Caco-2 (cell line): ENCODE measurements around the gene SFMBT1. TPM values are rescaled to one million over a fixed set of nuclear protein-coding genes. Genes with fewer than 3 reads are reported as not detected.

Experiments used
- BruUV-seq: library from RNA; stranded (reverse); fragments of 400-500 nt; replicated peaks from 2 replicates; lab custom pipeline; 2021; lab: Mats Ljungman, UMichigan
- CTCF ChIA-PET: fragments of 300-600 bp; sonication (Branson Sonifier 250); formaldehyde crosslinking; loops from one replicate; lab custom pipeline; 2022; ENCODE audit warnings: antibody characterized with exemption; lab: Charles Lee
- POLR2A ChIA-PET: fragments of 300-600 bp; sonication (Branson Sonifier 250); formaldehyde crosslinking; loops from one replicate; lab custom pipeline; 2022; ENCODE audit warnings: antibody characterized with exemption; lab: Charles Lee
- DNase-seq, 2 experiments: peaks; one replicate each; pipeline versions ENCODE4 v3.0.0 to v3.0.0-alpha.2; 2020 to 2022
- H3K27me3 ChIP-seq: replicated peaks from 2 replicates; pipeline ENCODE4 v1.6.0; 2011; ENCODE audit warnings: low read length; ENCODE audit not compliant: control insufficient read depth, insufficient read depth
- H3K36me3 ChIP-seq: 2 replicates; pipeline ENCODE4 v1.5.1; 2011; ENCODE audit warnings: low read length; ENCODE audit not compliant: control insufficient read depth, insufficient read depth
- H3K4me1 ChIP-seq: fragments of 250-450 bp; sonication (Bioruptor Pico); 2 replicates; pipeline ENCODE4 v1.5.1; 2020; ENCODE audit warnings: mild to moderate bottlenecking
- H3K4me3 ChIP-seq: 2 replicates; pipeline ENCODE4 v1.5.1; 2011; ENCODE audit warnings: low read depth, mild to moderate bottlenecking, control low read depth, low read length
- H3K9me3 ChIP-seq: fragments of 250-450 bp; sonication (Bioruptor Pico); 2 replicates; pipeline ENCODE4 v1.5.1; 2020; ENCODE audit warnings: mild to moderate bottlenecking, moderate library complexity
- H3K27ac Mint-ChIP-seq: one replicate; pipeline ENCODE4 v1.8.0; 2022; ENCODE audit warnings: mixed read lengths; ENCODE audit not compliant: unreplicated experiment
- H3K27me3 Mint-ChIP-seq: one replicate; pipeline ENCODE4 v1.8.0; 2022; ENCODE audit warnings: mixed read lengths; ENCODE audit not compliant: insufficient read depth, unreplicated experiment
- H3K36me3 Mint-ChIP-seq: one replicate; pipeline ENCODE4 v1.8.0; 2022; ENCODE audit warnings: mild to moderate bottlenecking, mixed read lengths; ENCODE audit not compliant: insufficient read depth, unreplicated experiment
- H3K4me1 Mint-ChIP-seq: one replicate; pipeline ENCODE4 v1.8.0; 2022; ENCODE audit warnings: low read depth, mixed read lengths; ENCODE audit not compliant: unreplicated experiment
- H3K4me3 Mint-ChIP-seq: one replicate; pipeline ENCODE4 v1.8.0; 2022; ENCODE audit warnings: mild to moderate bottlenecking, moderate library complexity, mixed read lengths; ENCODE audit not compliant: unreplicated experiment
- H3K9me3 Mint-ChIP-seq: one replicate; pipeline ENCODE4 v1.8.0; 2022; ENCODE audit warnings: mixed read lengths; ENCODE audit not compliant: unreplicated experiment
- CTCF ChIP-seq, 2 experiments: fragments of 200-600 bp in 1 of 2; IDR thresholded peaks; 1 replicate in 1 of 2; 2 replicates in 1 of 2; pipeline versions ENCODE4 v1.5.1 to v1.8.0; 2011 to 2022; ENCODE audit warnings: antibody characterized with exemption in 1 of 2, control low read depth in 1 of 2, inconsistent platforms in 1 of 2, low read depth in 1 of 2, low read length in 1 of 2, mild to moderate bottlenecking in 1 of 2, moderate library complexity in 1 of 2; ENCODE audit not compliant: insufficient read depth in 1 of 2, severe bottlenecking in 1 of 2, unreplicated experiment in 1 of 2
- intact Hi-C: fragments of 100-400 bp; cut with micrococcal nuclease; formaldehyde crosslinking; loops from one replicate; pipeline ENCODE4 v1.10.0; 2022; ENCODE audit not compliant: unreplicated experiment
- total RNA-seq: library from RNA; stranded (reverse); gene quantifications from 2 replicates; pipeline ENCODE4 v1.2.3, GENCODE V29; 2022

Gene SFMBT1
- total RNA-seq, 1 experiment from 2014 or later: 45.3 TPM

DNA sequence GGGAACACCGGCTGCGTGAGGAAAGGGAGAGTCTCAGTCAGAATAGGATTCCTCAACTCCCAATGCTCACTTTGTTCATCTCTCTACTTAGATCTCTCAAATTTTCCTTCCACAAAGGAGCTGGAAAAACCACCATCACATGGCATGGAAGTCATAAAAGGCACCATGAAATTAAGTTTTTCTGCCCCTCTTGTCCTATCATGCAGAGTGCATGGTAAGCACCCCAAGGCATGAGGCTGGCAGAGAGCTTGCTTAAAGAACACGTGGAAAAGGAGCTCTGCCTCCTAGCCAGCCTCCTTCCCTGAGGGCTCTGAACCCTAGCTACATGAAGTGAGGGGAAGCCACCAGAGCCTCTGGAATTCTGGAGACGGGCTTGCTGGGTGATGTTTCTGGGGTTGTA, 166.3 kb downstream of the SFMBT1 start:
- no peaks in the 10 kb centered on the region for H3K9me3 ChIP-seq
- CTCF ChIA-PET: interaction anchor here (0.6 to 0.9 kb wide), 3 partner anchors 14 to 29 kb away, joined by 3 to 4 read pairs (median 3); no protein-coding TSS in a partner anchor
- intact Hi-C loops: no loop called here
- no peak for TF ChIP-seq CTCF (IDR thresholded peaks at IDR 0.05; ENCODE audit: insufficient read depth in 1 of 2, low read depth in 1 of 2, low read length in 1 of 2, severe bottlenecking in 1 of 2, unreplicated experiment in 1 of 2)
- Mint-ChIP-seq H3K4me1 (peaks cover 10% of the 10 kb centered on the region), H3K4me3 (no peak overlapping the region), H3K36me3 (no peaks in the 10 kb centered on the region), H3K9me3 (no peaks in the 10 kb centered on the region), H3K27ac (no peak overlapping the region), H3K27me3 (no peaks in the 10 kb centered on the region)
- no TSS peak for BruUV-seq
- no peak overlapping the region for H3K4me3 ChIP-seq
- DNase-seq: no peak
- no peaks in the 10 kb centered on the region for H3K36me3 ChIP-seq
- POLR2A ChIA-PET: no interaction called here
- H3K27me3 ChIP-seq: no peaks in the 10 kb centered on the region
- peaks cover 12% of the 10 kb centered on the region for H3K4me1 ChIP-seq

- BruUV-seq: no TSS peak
- ChIA-PET CTCF (interaction anchor here (0.6 to 0.9 kb wide), 3 partner anchors 15 to 28 kb away, joined by 3 to 4 read pairs (median 3); no protein-coding TSS in a partner anchor), POLR2A (interaction anchor here (0.6 kb wide), 1 partner anchor 343 kb away, joined by 5 read pairs; the partner anchor contains the start of gene UQCC5)
- Mint-ChIP-seq H3K4me3 (no peak overlapping the region), H3K4me1 (peaks cover 10% of the 10 kb centered on the region), H3K27me3 (no peaks in the 10 kb centered on the region), H3K36me3 (no peaks in the 10 kb centered on the region), H3K9me3 (no peaks in the 10 kb centered on the region), H3K27ac (no peak overlapping the region)
- Histone ChIP-seq H3K9me3 (no peaks in the 10 kb centered on the region), H3K27me3 (no peaks in the 10 kb centered on the region), H3K36me3 (no peaks in the 10 kb centered on the region), H3K4me1 (peaks cover 12% of the 10 kb centered on the region), H3K4me3 (no peak overlapping the region)
- TF ChIP-seq CTCF (IDR thresholded peaks at IDR 0.05; ENCODE audit: insufficient read depth in 1 of 2, low read depth in 1 of 2, low read length in 1 of 2, severe bottlenecking in 1 of 2, unreplicated experiment in 1 of 2): peak; percentile 15 to 34
- DNase-seq: peak in 1 of 2 experiments; percentile 20
- intact Hi-C loops: no loop called here
Observed at GRCh38 chr3:52879090-52879489, 166.8 kb downstream of the SFMBT1 start.

DNA sequence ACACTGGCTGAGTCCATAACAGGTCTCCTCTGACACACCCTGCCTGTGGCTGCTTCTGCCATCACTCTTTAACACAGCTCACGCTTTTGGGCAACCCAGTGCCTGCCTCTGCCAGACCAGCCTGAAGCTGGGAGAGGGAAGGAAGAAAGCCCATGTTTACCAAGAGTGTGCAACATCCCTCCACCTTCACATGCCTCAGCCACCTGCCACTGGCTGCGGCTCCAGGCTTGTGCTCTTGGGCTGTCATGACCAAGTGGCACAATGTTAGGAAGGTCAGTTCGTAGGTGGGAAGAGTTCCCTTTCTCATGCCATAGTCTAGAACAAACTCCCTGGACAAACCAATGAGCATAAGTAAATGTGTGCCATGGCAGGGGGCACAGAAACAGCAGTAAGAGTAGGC, 168.8 kb downstream of the SFMBT1 start:
- no peaks in the 10 kb centered on the region for H3K36me3 ChIP-seq
- no TSS peak for BruUV-seq
- intact Hi-C loops: no loop called here
- no peaks in the 10 kb centered on the region for H3K9me3 ChIP-seq
- no peaks in the 10 kb centered on the region for H3K27me3 ChIP-seq
- no peaks in the 10 kb centered on the region for H3K27me3 Mint-ChIP-seq
- ChIA-PET POLR2A (no interaction called here), CTCF (no interaction called here)
- no peak overlapping the region for H3K27ac Mint-ChIP-seq
- no peaks in the 10 kb centered on the region for H3K36me3 Mint-ChIP-seq
- no peak for TF ChIP-seq CTCF (IDR thresholded peaks at IDR 0.05; ENCODE audit: insufficient read depth in 1 of 2, low read depth in 1 of 2, low read length in 1 of 2, severe bottlenecking in 1 of 2, unreplicated experiment in 1 of 2)
- no peak overlapping the region for H3K4me3 Mint-ChIP-seq
- H3K4me3 ChIP-seq: no peak overlapping the region
- H3K9me3 Mint-ChIP-seq: no peaks in the 10 kb centered on the region
- peaks cover 12% of the 10 kb centered on the region for H3K4me1 Mint-ChIP-seq
- H3K4me1 ChIP-seq: peaks cover 12% of the 10 kb centered on the region
- no peak for DNase-seq
